ENCODE measurements around the gene TFEB. TPM values are rescaled to one million over a fixed set of nuclear protein-coding genes. Genes with fewer than 3 reads are reported as not detected.

TFEB gene
- total RNA-seq, 1 donor from 2014 or later = 0.13 TPM

GRCh38 chr6:41672016-41672415 lies 63.4 kb downstream of the TFEB start:
- DNase-seq (ENCODE audit: low spot score) = no peak
- no peaks in the 10 kb centered on the region for H3K79me2 ChIP-seq (ENCODE audit: low read depth)
- peaks cover 10% of the 10 kb centered on the region for H3K9me3 Mint-ChIP-seq
- H3K27me3 Mint-ChIP-seq (ENCODE audit: insufficient read depth, low read depth) = peaks cover 9% of the 10 kb centered on the region
- H3K4me3 ChIP-seq = no peak overlapping the region
- no peak overlapping the region for H3K27ac ChIP-seq
- H3K4me2 ChIP-seq = no peak overlapping the region
- H3K4me3 Mint-ChIP-seq = peak overlapping the region; percentile 28
- no peaks in the 10 kb centered on the region for H3K27me3 ChIP-seq
- no peaks in the 10 kb centered on the region for H3K36me3 Mint-ChIP-seq
- H3K36me3 ChIP-seq = no peaks in the 10 kb centered on the region
- no peak overlapping the region for H3K9ac ChIP-seq
- H3K27ac Mint-ChIP-seq = no peak overlapping the region
- no peak for TF ChIP-seq EZH2 (IDR thresholded peaks at IDR 0.05)
- no peak for TF ChIP-seq EZH2phosphoT487 (IDR thresholded peaks at IDR 0.05)
- TF ChIP-seq CTCF (IDR thresholded peaks at IDR 0.05) = no peak
- H4K20me1 ChIP-seq (ENCODE audit: low read depth) = no peaks in the 10 kb centered on the region
- no peaks in the 10 kb centered on the region for H3K9me3 ChIP-seq (ENCODE audit: low read depth)
- H3F3A ChIP-seq (ENCODE audit: low read depth) = peaks cover 10% of the 10 kb centered on the region
- H2AFZ ChIP-seq (replicated peaks) = no peak overlapping the region
- H3K4me1 ChIP-seq = peaks cover 11% of the 10 kb centered on the region
- peaks cover 29% of the 10 kb centered on the region for H3K4me1 Mint-ChIP-seq

- peaks cover 9% of the 10 kb centered on the region for H3K27me3 Mint-ChIP-seq (ENCODE audit: insufficient read depth, low read depth)
- no peaks in the 10 kb centered on the region for H3K36me3 Mint-ChIP-seq
These were observed 64.0 kb downstream of the TFEB start for GRCh38 chr6:41671376-41671775.

GRCh38 chr6:41670703-41671360 lies 64.6 kb downstream of the TFEB start:
- Mint-ChIP-seq H3K27me3 (ENCODE audit: insufficient read depth, low read depth) (peaks cover 9% of the 10 kb centered on the region), H3K4me1 (peaks cover 19% of the 10 kb centered on the region), H3K36me3 (no peaks in the 10 kb centered on the region), H3K4me3 (peak overlapping the region; percentile 60), H3K9me3 (peaks cover 10% of the 10 kb centered on the region), H3K27ac (no peak overlapping the region)
- H3K36me3 ChIP-seq = no peaks in the 10 kb centered on the region
- H3K4me2 ChIP-seq = no peak overlapping the region
- H2AFZ ChIP-seq (replicated peaks) = no peak overlapping the region
- no peaks in the 10 kb centered on the region for H3K79me2 ChIP-seq (ENCODE audit: low read depth)
- no peaks in the 10 kb centered on the region for H3K27me3 ChIP-seq
- H3K4me3 ChIP-seq = no peak overlapping the region
- no peak for DNase-seq (ENCODE audit: low spot score)
- H3K9me3 ChIP-seq (ENCODE audit: low read depth) = no peaks in the 10 kb centered on the region
- H3K27ac ChIP-seq = no peak overlapping the region
- H3K4me1 ChIP-seq = peaks cover 11% of the 10 kb centered on the region
- H3K9ac ChIP-seq = no peak overlapping the region
- H3F3A ChIP-seq (ENCODE audit: low read depth) = peaks cover 7% of the 10 kb centered on the region
- TF ChIP-seq EZH2 (IDR thresholded peaks at IDR 0.05) (no peak), EZH2phosphoT487 (IDR thresholded peaks at IDR 0.05) (no peak), CTCF (IDR thresholded peaks at IDR 0.05) (no peak)
- no peaks in the 10 kb centered on the region for H4K20me1 ChIP-seq (ENCODE audit: low read depth)

More at GRCh38 chr6:41671376-41671775, 64.0 kb downstream of the TFEB start:
- no peak overlapping the region for H3K9ac ChIP-seq
- H3K4me3 ChIP-seq = no peak overlapping the region
- H3K36me3 ChIP-seq = no peaks in the 10 kb centered on the region
- Mint-ChIP-seq H3K4me1 (peaks cover 23% of the 10 kb centered on the region), H3K4me3 (no peak overlapping the region), H3K27ac (no peak overlapping the region), H3K9me3 (peaks cover 10% of the 10 kb centered on the region)
- no peaks in the 10 kb centered on the region for H3K79me2 ChIP-seq (ENCODE audit: low read depth)
- peaks cover 11% of the 10 kb centered on the region for H3K4me1 ChIP-seq
- H3K27ac ChIP-seq = no peak overlapping the region
- no peaks in the 10 kb centered on the region for H3K9me3 ChIP-seq (ENCODE audit: low read depth)
- peaks cover 10% of the 10 kb centered on the region for H3F3A ChIP-seq (ENCODE audit: low read depth)
- H4K20me1 ChIP-seq (ENCODE audit: low read depth) = no peaks in the 10 kb centered on the region
- no peak overlapping the region for H2AFZ ChIP-seq (replicated peaks)
- no peak for DNase-seq (ENCODE audit: low spot score)
- H3K4me2 ChIP-seq = no peak overlapping the region
- TF ChIP-seq EZH2phosphoT487 (IDR thresholded peaks at IDR 0.05) (no peak), EZH2 (IDR thresholded peaks at IDR 0.05) (no peak), CTCF (IDR thresholded peaks at IDR 0.05) (no peak)
- H3K27me3 ChIP-seq = no peaks in the 10 kb centered on the region
